GM19023 (cell line): ENCODE results near the gene ALDOA.
A peak's percentile ranks its signal among the peaks of the same experiment; 100 is the strongest.
"Not testable (repeated sequence)": the region's sequence is repeated elsewhere in the genome, so short reads cannot be mapped to it uniquely, and the experiment has no call there.

Source experiments
- ATAC-seq: cut with Tn5 transposase; IDR thresholded peaks from one replicate; pipeline ENCODE4 v1.9.1; 2021; ENCODE audit warnings: mild to moderate bottlenecking, moderate library complexity; ENCODE audit not compliant: unreplicated experiment

ALDOA gene

DNA sequence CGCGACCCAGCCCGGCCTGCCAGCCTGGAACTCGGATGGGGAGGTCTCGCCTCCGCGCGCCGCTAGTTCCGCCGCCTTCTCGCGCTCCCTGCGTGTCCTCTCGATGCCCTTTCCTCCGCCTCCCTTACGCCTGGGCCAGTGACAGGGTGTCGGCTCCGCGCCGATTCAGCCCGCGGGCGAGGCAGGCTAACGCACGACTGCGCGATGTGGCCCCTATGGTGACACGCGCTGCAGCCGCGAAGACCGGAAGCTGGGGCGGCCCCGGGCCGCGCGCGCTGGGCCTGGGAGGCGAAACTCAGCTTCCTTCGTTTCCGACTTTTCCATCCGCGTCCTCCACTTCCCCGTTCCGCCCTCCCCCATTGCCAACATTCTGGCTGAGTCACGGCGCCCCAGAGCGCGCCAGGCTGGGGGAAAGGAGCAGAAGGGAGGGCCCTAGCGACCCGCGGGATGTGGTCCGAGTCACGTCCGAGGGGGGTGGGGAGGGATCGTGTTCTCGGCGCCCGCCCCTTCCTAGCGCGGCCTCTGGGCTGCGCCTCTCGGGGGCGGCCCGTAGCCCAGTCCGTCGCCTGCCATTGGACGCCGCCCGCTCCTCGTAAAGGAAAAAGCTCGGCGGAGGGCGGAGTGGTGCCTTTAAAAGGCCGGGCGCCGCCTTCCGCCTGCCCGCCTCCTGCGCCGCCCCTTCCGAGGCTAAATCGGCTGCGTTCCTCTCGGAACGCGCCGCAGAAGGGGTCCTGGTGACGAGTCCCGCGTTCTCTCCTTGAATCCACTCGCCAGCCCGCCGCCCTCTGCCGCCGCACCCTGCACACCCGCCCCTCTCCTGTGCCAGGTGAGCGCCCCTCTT is at the start of gene ALDOA:
TSS of gene ALDOA (plus strand) at position 659 of the 841 bp plus-strand sequence. CDS start 1,138 bp downstream, outside the sequence.
- peak; percentile 79 for ATAC-seq

GRCh38 chr16:30016555-30017276 is 48.8 kb upstream of the ALDOA start:
- ATAC-seq, result no peak

DNA sequence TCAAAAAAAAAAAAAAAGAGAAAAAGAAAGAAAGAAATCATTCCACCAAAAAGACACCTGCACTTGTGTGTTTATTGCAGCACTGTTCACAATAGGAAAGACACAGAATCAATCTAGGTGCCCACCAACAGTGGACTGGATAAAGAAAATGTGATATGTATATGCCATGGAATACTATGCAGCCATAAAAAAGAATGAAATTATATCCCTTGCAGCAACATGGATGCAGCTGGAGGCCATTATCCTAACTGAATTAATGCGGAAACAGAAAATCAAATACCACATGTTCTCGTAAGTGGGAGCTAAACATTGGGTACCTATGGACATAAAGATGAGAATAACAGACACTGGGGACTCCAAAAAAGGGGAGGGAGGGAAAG is 48.3 kb upstream of the ALDOA start:
- ATAC-seq, result no peak

DNA sequence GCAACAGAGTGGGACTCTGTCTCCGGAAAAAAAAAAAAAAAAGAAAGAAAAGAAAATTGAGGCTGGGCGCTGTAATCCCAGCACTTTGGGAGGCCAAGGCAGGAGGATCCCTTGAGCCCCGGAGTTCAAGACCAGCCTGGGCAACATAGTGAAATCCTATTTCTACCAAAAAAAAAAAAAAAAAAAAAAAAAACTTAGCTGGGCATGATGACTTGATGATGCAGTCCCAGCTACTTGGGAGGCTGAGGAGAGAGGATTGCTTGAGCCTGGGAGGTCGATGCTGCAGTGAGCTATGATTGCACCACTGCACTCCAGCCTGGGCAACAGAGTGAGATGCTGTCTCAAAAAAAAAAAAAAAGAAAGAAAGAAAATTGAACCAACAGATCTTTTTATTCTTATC is 47.6 kb upstream of the ALDOA start:
- ATAC-seq, result not testable (repeated sequence)

GRCh38 chr16:30018731-30019158 is 46.8 kb upstream of the ALDOA start:
- ATAC-seq, result no peak

DNA sequence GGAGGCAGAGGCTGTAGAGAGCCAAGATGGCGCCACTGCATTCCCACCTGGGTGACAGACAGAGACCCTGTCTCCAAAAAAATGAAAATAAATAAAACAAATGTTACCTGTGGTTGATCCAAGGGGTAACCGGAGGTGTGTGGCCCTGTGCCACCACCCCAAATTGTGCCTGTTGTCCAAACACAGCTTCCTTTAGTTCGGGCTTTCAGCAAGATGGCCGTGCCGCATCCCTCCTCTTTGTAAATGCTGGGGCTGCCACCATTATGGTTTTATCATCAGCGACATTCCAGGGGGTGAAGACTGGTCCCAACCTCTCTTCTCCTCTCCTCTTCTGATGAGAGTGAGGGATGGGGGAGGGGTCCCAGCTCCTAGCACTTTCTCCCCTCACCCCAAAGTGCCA is 42.7 kb upstream of the ALDOA start, which contains the start of gene C16orf92:
TSS of gene C16orf92 (plus strand) at position 312 of the 400 bp plus-strand sequence. CDS start 143 bp downstream, outside the sequence.
- ATAC-seq, result no peak

DNA sequence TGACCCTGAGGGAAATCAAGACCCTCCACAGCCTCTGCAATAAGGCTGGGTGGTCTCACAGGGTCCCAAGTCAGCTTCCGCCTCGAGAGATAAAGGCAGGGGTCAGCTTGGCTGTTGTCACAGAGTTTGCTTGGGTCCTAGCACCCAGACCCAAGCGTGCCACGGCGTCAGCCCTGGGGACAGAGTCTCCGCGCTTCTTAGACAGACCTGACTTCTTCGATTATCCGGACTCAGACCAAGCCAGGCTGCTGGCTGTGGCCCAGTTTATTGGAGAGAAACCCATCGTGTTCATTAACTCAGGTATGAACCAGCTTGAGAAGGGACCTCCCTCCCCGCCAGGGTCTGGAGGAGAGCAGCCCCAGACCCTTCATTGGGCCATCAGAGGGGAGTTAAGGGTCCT is 42.0 kb upstream of the ALDOA start:
- ATAC-seq, result no peak

DNA sequence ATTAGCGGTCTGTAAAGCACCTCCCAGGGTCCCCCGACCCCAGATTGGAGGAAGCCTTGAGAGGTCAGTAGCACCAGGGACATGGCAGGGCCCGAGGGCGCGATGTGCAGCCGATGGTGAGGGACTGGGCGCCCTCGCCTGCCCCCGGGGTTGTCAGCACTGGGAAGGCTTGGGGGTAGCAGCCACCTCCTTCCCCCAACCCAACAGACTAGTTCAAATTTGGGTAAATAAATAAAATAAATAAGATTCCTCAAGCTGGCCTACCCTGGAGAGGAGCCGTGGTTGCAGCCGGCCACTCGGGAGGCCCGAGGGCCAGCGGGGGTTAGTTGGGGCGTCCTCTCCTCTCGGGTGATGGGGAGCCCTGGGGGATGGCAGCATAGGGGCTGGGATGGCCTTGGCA is 41.1 kb upstream of the ALDOA start:
- no peak for ATAC-seq

DNA sequence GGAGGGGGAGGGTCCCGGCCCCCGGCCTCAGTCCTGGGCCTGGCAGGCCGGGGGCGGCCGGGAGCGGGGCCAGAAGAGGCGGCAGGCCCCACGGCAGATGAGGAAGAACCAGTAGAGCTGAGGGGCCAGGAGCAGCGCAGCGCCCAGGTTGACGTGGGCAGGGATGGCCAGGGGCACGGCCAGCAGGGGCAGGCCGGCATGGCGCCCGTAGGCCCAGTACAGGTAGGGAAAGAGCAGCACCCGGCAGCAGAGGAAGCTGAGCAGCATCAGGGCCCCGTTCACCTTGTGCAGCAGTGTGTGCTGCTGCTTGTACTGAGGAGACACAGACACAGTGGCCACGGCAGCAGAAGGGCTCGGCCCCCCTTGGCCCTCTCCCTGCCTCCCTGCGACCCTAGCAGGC is 40.4 kb upstream of the ALDOA start:
- ATAC-seq, result no peak

DNA sequence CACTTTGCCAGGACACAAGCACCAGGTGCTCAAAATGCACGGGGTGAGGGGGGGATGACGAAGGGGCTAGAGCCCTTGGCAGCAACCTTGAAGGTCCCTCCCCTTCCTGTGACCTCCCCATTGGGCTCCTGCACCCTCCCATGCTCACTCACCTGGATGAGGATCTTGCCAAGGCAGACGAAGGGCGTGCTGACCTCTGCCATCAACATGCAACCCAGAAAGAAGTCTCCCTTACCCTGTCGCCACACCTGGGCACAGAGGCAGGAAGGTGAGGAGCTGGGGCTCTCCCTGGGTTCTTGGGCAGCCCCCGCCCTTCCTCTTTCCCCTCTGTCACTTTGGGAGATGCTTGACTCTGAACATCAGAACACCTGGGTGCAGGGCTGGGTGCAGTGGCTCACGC is 40.0 kb upstream of the ALDOA start:
- ATAC-seq, result no peak

- no peak for ATAC-seq
Measured at GRCh38 chr16:30026449-30026848, 39.1 kb upstream of the ALDOA start.

DNA sequence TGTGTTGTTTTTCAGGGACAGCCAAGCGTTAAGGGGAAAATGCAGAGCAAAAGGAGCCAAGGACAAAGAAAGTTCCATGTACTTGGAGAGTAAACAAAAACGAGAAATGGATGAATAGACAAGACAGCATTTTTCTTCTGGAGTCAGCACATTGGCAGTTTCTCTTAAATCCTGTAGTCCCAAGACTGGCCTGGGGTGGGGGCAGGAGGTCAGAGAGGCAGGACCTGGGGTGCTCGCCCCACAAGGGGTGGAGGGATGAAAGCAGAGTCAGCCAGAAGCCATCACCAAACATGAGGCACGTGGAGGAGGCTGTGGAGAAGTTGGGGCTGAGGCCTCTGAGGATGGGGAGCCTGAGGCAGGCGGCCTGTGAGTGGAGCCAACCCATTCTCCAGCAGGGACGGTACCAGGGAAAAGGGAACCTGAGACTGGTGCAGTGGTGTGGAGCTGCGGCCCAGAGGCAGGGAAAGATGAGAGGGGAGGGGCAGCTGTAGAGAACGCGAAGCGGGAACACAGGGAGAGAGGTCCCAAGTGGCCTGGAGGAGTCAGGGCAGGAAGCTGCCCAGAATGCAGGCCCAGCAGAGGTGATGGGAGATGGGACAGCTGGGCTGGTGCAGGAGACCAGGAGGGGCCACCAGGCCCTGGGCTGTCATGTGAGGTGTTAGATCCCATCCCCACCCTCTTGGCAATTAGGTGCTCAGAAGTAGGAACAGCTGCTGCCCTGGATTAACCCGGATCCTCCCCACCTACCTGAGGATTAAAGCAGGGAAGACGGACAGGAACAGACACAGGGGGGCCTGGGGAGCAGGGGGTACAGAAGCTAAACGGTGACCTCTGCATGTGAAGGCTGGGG is 37.7 kb upstream of the ALDOA start:
- ATAC-seq, result no peak

DNA sequence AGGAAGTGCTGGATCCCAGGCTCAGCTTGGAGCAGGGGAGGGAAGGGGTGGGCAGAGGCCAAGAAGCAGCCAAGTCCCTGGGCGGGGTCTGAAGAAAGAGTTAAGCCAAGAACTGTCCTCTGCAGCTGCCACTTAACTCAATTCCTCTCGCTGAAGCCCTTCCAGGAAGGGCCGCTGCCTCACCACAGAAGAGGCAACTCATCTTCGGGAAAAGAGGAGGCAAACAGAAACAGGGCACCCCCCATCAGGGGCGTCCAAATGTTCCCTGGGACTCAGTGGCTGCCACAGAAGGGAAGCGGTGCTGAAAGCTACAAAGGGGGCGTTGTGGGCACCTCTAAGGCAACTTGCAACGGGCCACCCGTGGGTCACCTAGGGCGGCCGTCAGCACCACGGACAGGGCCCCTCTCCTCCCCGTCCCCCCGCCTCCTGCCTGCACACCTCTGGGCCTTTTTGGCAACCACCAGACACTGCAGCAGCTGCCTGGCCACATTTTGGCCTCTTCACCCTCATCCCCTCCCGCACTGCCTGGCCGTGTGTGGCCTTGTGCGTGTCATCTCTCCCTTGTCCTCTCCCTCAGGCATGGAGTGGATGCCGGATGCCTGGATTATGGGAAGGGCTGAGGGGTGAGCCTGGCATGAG is 37.0 kb upstream of the ALDOA start:
- ATAC-seq, result no peak

GRCh38 chr16:30030011-30030685 is 35.4 kb upstream of the ALDOA start:
- ATAC-seq, result no peak

- ATAC-seq, result no peak
Measured at GRCh38 chr16:30030841-30031413, 34.6 kb upstream of the ALDOA start, which contains the start of gene TLCD3B. Gene TLCD3B (minus strand): TSS chr16:30031271. CDS start chr16:30030527, 744 bp downstream.

- no peak for ATAC-seq
Measured at GRCh38 chr16:30031477-30031918, 34.1 kb upstream of the ALDOA start.

GRCh38 chr16:30032083-30032819 is 33.3 kb upstream of the ALDOA start:
- no peak for ATAC-seq

- no peak for ATAC-seq
Measured at GRCh38 chr16:30033270-30033669, 32.3 kb upstream of the ALDOA start.

GRCh38 chr16:30040221-30040620 is 25.3 kb upstream of the ALDOA start:
- ATAC-seq, result no peak
